GM23338 (cell line): ENCODE results near the gene CNTRL. TPM values are rescaled to one million over a fixed set of nuclear protein-coding genes. Genes with fewer than 3 reads are reported as not detected.

Experiments
- ATAC-seq: fragments of 200-7000 bp; cut with Tn5 transposase; 3 replicates; pipeline ENCODE4 v1.9.1; 2020
- DNase-seq: peaks from one replicate; pipeline ENCODE4 v3.0.0-alpha.2; 2015; ENCODE audit warnings: low spot score
- H2AFZ ChIP-seq: fragments of 200-600 bp; sonication (generic); 2 replicates; pipeline ENCODE4 v1.8.0; 2016; ENCODE audit warnings: antibody characterized with exemption, mild to moderate bottlenecking, moderate library complexity
- H3F3A ChIP-seq: fragments of 200-600 bp; sonication (generic); replicated peaks from 2 replicates; pipeline ENCODE4 v1.8.0; 2017; ENCODE audit warnings: antibody characterized with exemption, mixed run types, low read depth
- H3K27ac ChIP-seq: fragments of 200-600 bp; sonication (generic); 2 replicates; pipeline ENCODE4 v1.6.1; 2016; ENCODE audit warnings: low read depth
- H3K27me3 ChIP-seq: fragments of 200-600 bp; sonication (generic); 2 replicates; pipeline ENCODE4 v1.8.0; 2016; ENCODE audit warnings: mild to moderate bottlenecking, mixed run types, moderate library complexity; ENCODE audit not compliant: insufficient read depth
- H3K36me3 ChIP-seq: fragments of 200-600 bp; sonication (generic); 2 replicates; pipeline ENCODE4 v1.8.0; 2016; ENCODE audit warnings: mild to moderate bottlenecking; ENCODE audit not compliant: insufficient read depth
- H3K4me1 ChIP-seq: fragments of 200-600 bp; sonication (generic); 2 replicates; pipeline ENCODE4 v1.8.0; 2016; ENCODE audit warnings: mild to moderate bottlenecking, moderate library complexity; ENCODE audit not compliant: insufficient read depth
- H3K4me2 ChIP-seq: fragments of 200-600 bp; sonication (generic); 2 replicates; pipeline ENCODE4 v1.7.1; 2017; ENCODE audit warnings: mixed run types
- H3K4me3 ChIP-seq: fragments of 200-600 bp; sonication (generic); 2 replicates; pipeline ENCODE4 v1.6.1; 2016; ENCODE audit warnings: mixed run types
- H3K79me2 ChIP-seq: fragments of 200-600 bp; sonication (generic); replicated peaks from 2 replicates; pipeline ENCODE4 v1.8.0; 2017; ENCODE audit warnings: mild to moderate bottlenecking; ENCODE audit not compliant: insufficient read depth
- H3K9me2 ChIP-seq: fragments of 200-600 bp; sonication (generic); 2 replicates; pipeline ENCODE4 v1.8.0; 2017; ENCODE audit not compliant: insufficient read depth
- H4K20me1 ChIP-seq: fragments of 200-600 bp; sonication (generic); replicated peaks from 2 replicates; pipeline ENCODE4 v1.8.0; 2017; ENCODE audit warnings: mild to moderate bottlenecking; ENCODE audit not compliant: insufficient read depth
- H3K27ac Mint-ChIP-seq: 2 replicates; pipeline ENCODE4 v1.8.0; 2020; ENCODE audit warnings: inconsistent platforms, mild to moderate bottlenecking, moderate library complexity, mixed read lengths
- H3K27me3 Mint-ChIP-seq: 3 replicates; pipeline ENCODE4 v1.8.0; 2022; ENCODE audit warnings: low read depth, mild to moderate bottlenecking, moderate library complexity, mixed read lengths, inconsistent platforms; ENCODE audit not compliant: insufficient read depth, poor library complexity
- H3K36me3 Mint-ChIP-seq: 3 replicates; pipeline ENCODE4 v1.8.0; 2021; ENCODE audit warnings: low read depth, mild to moderate bottlenecking, inconsistent platforms, moderate library complexity, mixed read lengths
- H3K4me1 Mint-ChIP-seq: 3 replicates; pipeline ENCODE4 v1.8.0; 2020; ENCODE audit warnings: mild to moderate bottlenecking, inconsistent platforms, mixed read lengths
- H3K4me3 Mint-ChIP-seq: 3 replicates; pipeline ENCODE4 v1.8.0; 2021; ENCODE audit warnings: moderate library complexity, mild to moderate bottlenecking, inconsistent platforms, mixed read lengths
- H3K9me3 Mint-ChIP-seq: 3 replicates; pipeline ENCODE4 v1.8.0; 2020; ENCODE audit warnings: moderate library complexity, mild to moderate bottlenecking, inconsistent platforms, mixed read lengths
- CTCF ChIP-seq, 2 experiments: fragments of 200-600 bp in 1 of 2; sonication (generic) in 1 of 2; conservative IDR thresholded peaks; 2 replicates each; pipeline versions ENCODE4 v1.5.1 to v1.6.1; 2016 to 2017; ENCODE audit warnings: antibody characterized with exemption in 2 of 2, low read depth in 2 of 2, mild to moderate bottlenecking in 2 of 2, moderate library complexity in 1 of 2
- JUNB ChIP-seq: IDR thresholded peaks from one replicate; pipeline ENCODE4 v1.6.1; 2016; ENCODE audit warnings: antibody characterized with exemption; ENCODE audit not compliant: unreplicated experiment
- POLR2AphosphoS5 ChIP-seq: IDR thresholded peaks from 2 replicates; pipeline ENCODE4 v1.6.1; 2016; ENCODE audit warnings: antibody characterized with exemption, low read depth
- ZNF114 ChIP-seq: fragments of 250-450 bp; sonication (Bioruptor Pico); IDR thresholded peaks from 2 replicates; pipeline ENCODE4 v1.5.0; 2020; ENCODE audit warnings: mild to moderate bottlenecking, moderate library complexity
- ZNF462 ChIP-seq: fragments of 250-450 bp; sonication (Bioruptor Pico); IDR thresholded peaks from 2 replicates; pipeline ENCODE4 v1.5.0; 2020; ENCODE audit warnings: mild to moderate bottlenecking, moderate library complexity
- polyA plus RNA-seq: library from polyadenylated mRNA; unstranded; fragments of >200 nt; fragmentation: Nextera tagmentation; extraction: Ambion mirVana; gene quantifications from 2 replicates; pipeline ENCODE4 v1.2.1, GENCODE V29; 2016
- total RNA-seq: library from RNA; depleted of rRNA; stranded (reverse); fragments of >200 nt; shearing (Covaris generic); gene quantifications from 2 replicates; pipeline ENCODE4 v1.2.3, GENCODE V29; 2014

Gene CNTRL
- total and polyA plus RNA-seq, 2 experiments from 2014 or later, result 9.2 to 11.7 TPM

- Histone ChIP-seq H3K9me2 (no peaks in the 10 kb centered on the region), H3K4me2 (no peak overlapping the region), H4K20me1 (no peaks in the 10 kb centered on the region), H2AFZ (no peak overlapping the region), H3F3A (no peaks in the 10 kb centered on the region; the same call in 1 of the 2 replicates), H3K27me3 (no peaks in the 10 kb centered on the region), H3K4me3 (no peak overlapping the region), H3K36me3 (no peaks in the 10 kb centered on the region), H3K79me2 (no peaks in the 10 kb centered on the region), H3K4me1 (peaks cover 33% of the 10 kb centered on the region), H3K27ac (no peak overlapping the region)
- Mint-ChIP-seq H3K27ac (no peak overlapping the region; the same call in 1 of the 2 replicates), H3K4me1 (peaks cover 33% of the 10 kb centered on the region), H3K27me3 (peaks cover 11% of the 10 kb centered on the region), H3K9me3 (no peaks in the 10 kb centered on the region; the same call in 2 of the 3 replicates), H3K4me3 (no peak overlapping the region), H3K36me3 (peaks cover 3% of the 10 kb centered on the region; the same call in 1 of the 3 replicates)
- DNase-seq (peak; percentile 59), ATAC-seq (no peak)
- TF ChIP-seq CTCF (conservative IDR thresholded peaks at IDR 0.05; ENCODE audit: low read depth in 2 of 2) (peak; percentile 72 to 87), ZNF462 (no peak)
Observed at GRCh38 chr9:121222524-121223171, 147.9 kb downstream of the CNTRL start.

- H3K9me3 Mint-ChIP-seq, result no peaks in the 10 kb centered on the region; the same call in 2 of the 3 replicates
- H3K79me2 ChIP-seq, result no peaks in the 10 kb centered on the region
- TF ChIP-seq ZNF114, result no peak
- TF ChIP-seq POLR2AphosphoS5, result no peak
- no peak for TF ChIP-seq JUNB
- no peaks in the 10 kb centered on the region for H3K36me3 ChIP-seq
- H3K27me3 ChIP-seq, result no peaks in the 10 kb centered on the region
- H3K27ac ChIP-seq, result no peak overlapping the region
- no peak for DNase-seq
- ATAC-seq, result no peak
- H3K4me3 ChIP-seq, result no peak overlapping the region
- H3K4me1 Mint-ChIP-seq, result peaks cover 29% of the 10 kb centered on the region
- H2AFZ ChIP-seq, result no peak overlapping the region
- no peaks in the 10 kb centered on the region for H3K9me2 ChIP-seq
- no peak overlapping the region for H3K27ac Mint-ChIP-seq
- H4K20me1 ChIP-seq, result no peaks in the 10 kb centered on the region
- H3K36me3 Mint-ChIP-seq, result no peaks in the 10 kb centered on the region
- no peaks in the 10 kb centered on the region; the same call in 1 of the 2 replicates for H3F3A ChIP-seq
- H3K4me1 ChIP-seq, result peaks cover 21% of the 10 kb centered on the region
- peaks cover 8% of the 10 kb centered on the region for H3K27me3 Mint-ChIP-seq
- no peak overlapping the region for H3K4me2 ChIP-seq
- no peak overlapping the region for H3K4me3 Mint-ChIP-seq
Observed at GRCh38 chr9:121225240-121225639, 150.5 kb downstream of the CNTRL start.
